Measurements from ENCODE around the gene AMZ2. TPM values are rescaled to one million over a fixed set of nuclear protein-coding genes. Genes with fewer than 3 reads are reported as not detected.
"Not testable (repeated sequence)": the region's sequence is repeated elsewhere in the genome, so short reads cannot be mapped to it uniquely, and the experiment has no call there.

AMZ2 gene
- total RNA-seq, 1 donor from 2014 or later: 76.2 TPM

DNA sequence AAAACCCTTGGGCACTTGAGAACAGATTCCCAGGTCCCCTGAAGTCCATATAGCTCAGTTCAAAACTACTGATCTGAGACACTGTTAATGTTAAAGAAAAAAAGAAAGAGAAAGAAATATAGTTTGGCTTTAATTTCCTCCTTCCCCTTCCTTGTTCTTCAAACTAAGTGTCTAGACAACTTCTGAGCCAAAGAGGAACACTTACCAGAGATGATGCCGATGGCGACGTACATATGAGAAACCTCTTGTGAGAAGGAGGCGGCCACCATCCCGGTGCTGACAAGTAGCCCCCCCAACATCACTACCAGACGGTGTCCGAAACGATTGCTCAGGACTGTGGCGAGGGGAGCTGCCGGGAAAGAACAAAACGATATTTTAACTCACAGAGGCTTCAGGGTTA, 25.9 kb downstream of the AMZ2 start:
- peaks cover 7% of the 10 kb centered on the region for H3K9me3 ChIP-seq (ENCODE audit: insufficient read depth, low read depth, low read length)
- Mint-ChIP-seq H3K36me3 (ENCODE audit: low read depth, unreplicated experiment) (peaks cover 3% of the 10 kb centered on the region), H3K4me1 (ENCODE audit: low read depth, unreplicated experiment) (no peaks in the 10 kb centered on the region), H3K27me3 (ENCODE audit: low read depth, unreplicated experiment) (no peaks in the 10 kb centered on the region), H3K9me3 (ENCODE audit: unreplicated experiment) (no peaks in the 10 kb centered on the region), H3K4me3 (ENCODE audit: unreplicated experiment) (no peak overlapping the region), H3K27ac (ENCODE audit: unreplicated experiment) (no peak overlapping the region)
- H2AFZ ChIP-seq (ENCODE audit: low read depth, low read length): no peak overlapping the region
- H3K79me2 ChIP-seq (ENCODE audit: insufficient read depth, low read length): no peaks in the 10 kb centered on the region
- TF ChIP-seq, protein P1, sequence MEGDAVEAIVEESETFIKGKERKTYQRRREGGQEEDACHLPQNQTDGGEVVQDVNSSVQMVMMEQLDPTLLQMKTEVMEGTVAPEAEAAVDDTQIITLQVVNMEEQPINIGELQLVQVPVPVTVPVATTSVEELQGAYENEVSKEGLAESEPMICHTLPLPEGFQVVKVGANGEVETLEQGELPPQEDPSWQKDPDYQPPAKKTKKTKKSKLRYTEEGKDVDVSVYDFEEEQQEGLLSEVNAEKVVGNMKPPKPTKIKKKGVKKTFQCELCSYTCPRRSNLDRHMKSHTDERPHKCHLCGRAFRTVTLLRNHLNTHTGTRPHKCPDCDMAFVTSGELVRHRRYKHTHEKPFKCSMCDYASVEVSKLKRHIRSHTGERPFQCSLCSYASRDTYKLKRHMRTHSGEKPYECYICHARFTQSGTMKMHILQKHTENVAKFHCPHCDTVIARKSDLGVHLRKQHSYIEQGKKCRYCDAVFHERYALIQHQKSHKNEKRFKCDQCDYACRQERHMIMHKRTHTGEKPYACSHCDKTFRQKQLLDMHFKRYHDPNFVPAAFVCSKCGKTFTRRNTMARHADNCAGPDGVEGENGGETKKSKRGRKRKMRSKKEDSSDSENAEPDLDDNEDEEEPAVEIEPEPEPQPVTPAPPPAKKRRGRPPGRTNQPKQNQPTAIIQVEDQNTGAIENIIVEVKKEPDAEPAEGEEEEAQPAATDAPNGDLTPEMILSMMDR (IDR thresholded peaks at IDR 0.05; ENCODE audit: insufficient read depth, low read depth, low read length): no peak
- no peak for TF ChIP-seq EZH2 (IDR thresholded peaks at IDR 0.05; ENCODE audit: insufficient read depth, low read length)
- no peaks in the 10 kb centered on the region for H3K36me3 ChIP-seq (ENCODE audit: insufficient read depth, low read length)
- H4K20me1 ChIP-seq (ENCODE audit: insufficient read depth, low read length): no peaks in the 10 kb centered on the region
- H3K9ac ChIP-seq (ENCODE audit: low read length): no peak overlapping the region
- H3K27me3 ChIP-seq (ENCODE audit: insufficient read depth, low read length): no peaks in the 10 kb centered on the region
- H3K4me2 ChIP-seq (ENCODE audit: low read length): no peak overlapping the region
- H3K4me1 ChIP-seq (ENCODE audit: insufficient read depth, low read length): no peaks in the 10 kb centered on the region
- FAIRE-seq (no peak), DNase-seq (ENCODE audit: low read depth) (no peak)
- H3K4me3 ChIP-seq (ENCODE audit: insufficient read depth, low read depth, low read length): no peak overlapping the region
- H3K27ac ChIP-seq (ENCODE audit: low read depth, low read length): no peak overlapping the region

DNA sequence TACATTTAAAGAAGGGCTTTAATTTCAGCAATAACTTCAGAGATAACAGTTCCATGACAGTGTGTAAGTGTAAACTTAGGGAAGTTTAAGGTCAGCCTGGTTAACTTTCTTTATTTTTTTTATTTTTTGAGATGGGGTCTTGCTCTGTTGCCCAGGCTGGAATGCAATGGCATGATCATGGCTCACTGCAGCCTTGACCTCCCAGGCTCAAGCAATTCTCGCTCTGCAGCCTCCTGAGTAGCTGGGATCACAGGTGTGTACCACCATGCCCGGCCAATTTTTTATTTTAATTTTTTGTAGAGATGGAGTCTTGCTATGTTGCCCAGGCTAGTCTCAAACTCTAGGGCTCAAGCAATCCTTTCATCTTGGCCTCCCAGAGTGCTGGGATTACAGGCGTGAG, 28.5 kb downstream of the AMZ2 start:
- H3K27ac ChIP-seq (ENCODE audit: low read depth, low read length); H2AFZ ChIP-seq (ENCODE audit: low read depth, low read length); H3K9me3 Mint-ChIP-seq (ENCODE audit: unreplicated experiment); DNase-seq (ENCODE audit: low read depth); H3K27me3 ChIP-seq (ENCODE audit: insufficient read depth, low read length); H3K79me2 ChIP-seq (ENCODE audit: insufficient read depth, low read length); H3K27me3 Mint-ChIP-seq (ENCODE audit: low read depth, unreplicated experiment); H3K27ac Mint-ChIP-seq (ENCODE audit: unreplicated experiment); H3K9ac ChIP-seq (ENCODE audit: low read length); H3K36me3 Mint-ChIP-seq (ENCODE audit: low read depth, unreplicated experiment); H3K4me1 ChIP-seq (ENCODE audit: insufficient read depth, low read length); H3K4me3 Mint-ChIP-seq (ENCODE audit: unreplicated experiment); H3K4me1 Mint-ChIP-seq (ENCODE audit: low read depth, unreplicated experiment); H3K4me2 ChIP-seq (ENCODE audit: low read length); H3K9me3 ChIP-seq (ENCODE audit: insufficient read depth, low read depth, low read length); H3K36me3 ChIP-seq (ENCODE audit: insufficient read depth, low read length); H4K20me1 ChIP-seq (ENCODE audit: insufficient read depth, low read length); H3K4me3 ChIP-seq (ENCODE audit: insufficient read depth, low read depth, low read length); FAIRE-seq: not testable (repeated sequence)

DNA sequence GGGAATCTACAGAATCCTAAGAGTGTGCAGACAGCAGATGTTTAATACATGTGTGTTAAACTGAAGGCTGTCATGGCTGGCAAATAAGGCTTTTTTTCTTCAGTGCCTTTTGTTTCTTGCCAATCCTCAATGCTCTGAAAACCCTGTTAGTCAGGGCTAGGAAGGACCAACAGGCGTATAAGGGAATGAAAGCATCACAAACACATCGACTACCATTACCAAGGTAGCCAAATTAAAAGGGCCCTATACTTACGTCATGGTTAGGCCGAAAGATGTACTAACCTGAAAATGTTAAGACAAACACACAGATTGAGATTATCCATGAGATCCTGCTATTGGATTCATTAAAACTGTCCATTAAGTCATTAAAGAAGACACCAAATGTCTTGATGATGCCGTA, 30.0 kb downstream of the AMZ2 start:
- H2AFZ ChIP-seq (ENCODE audit: low read depth, low read length): no peak overlapping the region
- TF ChIP-seq EZH2 (IDR thresholded peaks at IDR 0.05; ENCODE audit: insufficient read depth, low read length): no peak
- TF ChIP-seq, protein P1 (IDR thresholded peaks at IDR 0.05; ENCODE audit: insufficient read depth, low read depth, low read length): no peak
- DNase-seq (ENCODE audit: low read depth) (no peak), FAIRE-seq (no peak)
- H3K36me3 ChIP-seq (ENCODE audit: insufficient read depth, low read length): no peaks in the 10 kb centered on the region
- Mint-ChIP-seq H3K9me3 (ENCODE audit: unreplicated experiment) (peaks cover 2% of the 10 kb centered on the region), H3K4me1 (ENCODE audit: low read depth, unreplicated experiment) (no peaks in the 10 kb centered on the region), H3K27me3 (ENCODE audit: low read depth, unreplicated experiment) (no peaks in the 10 kb centered on the region), H3K27ac (ENCODE audit: unreplicated experiment) (no peak overlapping the region), H3K4me3 (ENCODE audit: unreplicated experiment) (no peak overlapping the region), H3K36me3 (ENCODE audit: low read depth, unreplicated experiment) (no peaks in the 10 kb centered on the region)
- H3K27me3 ChIP-seq (ENCODE audit: insufficient read depth, low read length): no peaks in the 10 kb centered on the region
- H3K79me2 ChIP-seq (ENCODE audit: insufficient read depth, low read length): no peaks in the 10 kb centered on the region
- no peak overlapping the region for H3K27ac ChIP-seq (ENCODE audit: low read depth, low read length)
- no peak overlapping the region for H3K9ac ChIP-seq (ENCODE audit: low read length)
- H3K4me3 ChIP-seq (ENCODE audit: insufficient read depth, low read depth, low read length): no peak overlapping the region
- H3K4me2 ChIP-seq (ENCODE audit: low read length): no peak overlapping the region
- H3K4me1 ChIP-seq (ENCODE audit: insufficient read depth, low read length): no peaks in the 10 kb centered on the region
- H3K9me3 ChIP-seq (ENCODE audit: insufficient read depth, low read depth, low read length): peaks cover 7% of the 10 kb centered on the region
- H4K20me1 ChIP-seq (ENCODE audit: insufficient read depth, low read length): no peaks in the 10 kb centered on the region

DNA sequence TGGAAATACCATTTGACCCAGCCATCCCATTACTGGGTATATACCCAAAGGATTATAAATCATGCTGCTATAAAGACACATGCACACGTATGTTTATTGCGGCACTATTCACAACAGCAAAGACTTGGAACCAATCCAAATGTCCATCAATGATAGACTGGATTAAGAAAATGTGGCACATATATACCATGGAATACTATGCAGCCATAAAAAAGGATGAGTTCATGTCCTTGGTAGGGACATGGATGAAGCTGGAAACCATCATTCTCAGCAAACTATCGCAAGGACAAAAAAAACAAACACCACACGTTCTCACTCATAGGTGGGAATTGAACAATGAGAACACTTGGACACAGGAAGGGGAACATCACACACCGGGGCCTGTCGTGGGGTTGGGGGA, 34.1 kb downstream of the AMZ2 start:
- not testable (repeated sequence) for H3K4me1 Mint-ChIP-seq (ENCODE audit: low read depth, unreplicated experiment); H3K9ac ChIP-seq (ENCODE audit: low read length); H3K79me2 ChIP-seq (ENCODE audit: insufficient read depth, low read length); H3K9me3 Mint-ChIP-seq (ENCODE audit: unreplicated experiment); H4K20me1 ChIP-seq (ENCODE audit: insufficient read depth, low read length); H3K4me1 ChIP-seq (ENCODE audit: insufficient read depth, low read length); H2AFZ ChIP-seq (ENCODE audit: low read depth, low read length); H3K9me3 ChIP-seq (ENCODE audit: insufficient read depth, low read depth, low read length); H3K27ac Mint-ChIP-seq (ENCODE audit: unreplicated experiment); H3K36me3 ChIP-seq (ENCODE audit: insufficient read depth, low read length); H3K27me3 Mint-ChIP-seq (ENCODE audit: low read depth, unreplicated experiment); FAIRE-seq; H3K4me2 ChIP-seq (ENCODE audit: low read length); H3K27me3 ChIP-seq (ENCODE audit: insufficient read depth, low read length); H3K27ac ChIP-seq (ENCODE audit: low read depth, low read length); H3K4me3 ChIP-seq (ENCODE audit: insufficient read depth, low read depth, low read length); H3K4me3 Mint-ChIP-seq (ENCODE audit: unreplicated experiment); H3K36me3 Mint-ChIP-seq (ENCODE audit: low read depth, unreplicated experiment); DNase-seq (ENCODE audit: low read depth)

Measured in astrocyte (in vitro differentiated cells and primary cell).